GM19452 (cell line): ENCODE measurements around the gene RPE65.
"Not testable (repeated sequence)": the region's sequence is repeated elsewhere in the genome, so short reads cannot be mapped to it uniquely, and the experiment has no call there.

Source experiments
- ATAC-seq: cut with Tn5 transposase; IDR thresholded peaks from one replicate; pipeline ENCODE4 v1.9.1; 2021; ENCODE audit not compliant: unreplicated experiment

RPE65 gene

GRCh38 chr1:68449901-68450300 is at the start of gene RPE65:
RPE65 (minus strand) TSS chr1:68449954; CDS start chr1:68449905, 49 bp downstream.
- no peak for ATAC-seq

- ATAC-seq = peak; percentile 9
These were observed 47.6 kb upstream of the RPE65 start for GRCh38 chr1:68497358-68497698.

- peak; percentile 93 for ATAC-seq
These were observed 47.1 kb upstream of the RPE65 start, which contains the start of gene DEPDC1 for GRCh38 chr1:68496680-68497357. DEPDC1 (minus strand) TSS chr1:68497082; CDS start chr1:68496999, 83 bp downstream.

- peak; percentile 25 for ATAC-seq
These were observed 46.4 kb upstream of the RPE65 start for GRCh38 chr1:68495968-68496679.

GRCh38 chr1:68495532-68495931 is 45.8 kb upstream of the RPE65 start:
- ATAC-seq = no peak

GRCh38 chr1:68493193-68493592 is 43.4 kb upstream of the RPE65 start:
- no peak for ATAC-seq

- ATAC-seq = not testable (repeated sequence)
These were observed 42.5 kb upstream of the RPE65 start for GRCh38 chr1:68492255-68492654.

GRCh38 chr1:68490046-68490651 is 40.4 kb upstream of the RPE65 start:
- no peak for ATAC-seq

GRCh38 chr1:68485431-68486022 is 35.8 kb upstream of the RPE65 start:
- ATAC-seq = no peak

GRCh38 chr1:68484618-68485017 is 34.9 kb upstream of the RPE65 start:
- no peak for ATAC-seq

- ATAC-seq = no peak
These were observed 31.3 kb upstream of the RPE65 start for GRCh38 chr1:68481041-68481440.

- no peak for ATAC-seq
These were observed 29.7 kb upstream of the RPE65 start for GRCh38 chr1:68479501-68479900.

- no peak for ATAC-seq
These were observed 28.9 kb upstream of the RPE65 start for GRCh38 chr1:68478662-68479061.

GRCh38 chr1:68476626-68477025 is 26.9 kb upstream of the RPE65 start:
- ATAC-seq = not testable (repeated sequence)

GRCh38 chr1:68473060-68473459 is 23.3 kb upstream of the RPE65 start:
- no peak for ATAC-seq

- ATAC-seq = no peak
These were observed 20.7 kb upstream of the RPE65 start for GRCh38 chr1:68470388-68470970.

GRCh38 chr1:68464891-68465290 is 15.1 kb upstream of the RPE65 start:
- ATAC-seq = no peak

- no peak for ATAC-seq
These were observed 11.2 kb upstream of the RPE65 start for GRCh38 chr1:68460935-68461334.

- no peak for ATAC-seq
These were observed 10.0 kb upstream of the RPE65 start for GRCh38 chr1:68459796-68460195.

GRCh38 chr1:68459091-68459490 is 9.3 kb upstream of the RPE65 start:
- no peak for ATAC-seq

- no peak for ATAC-seq
These were observed 6.4 kb upstream of the RPE65 start for GRCh38 chr1:68456202-68456601.
